Smooth muscle cell (in vitro differentiated cells): ENCODE results near the gene ERBB4. TPM values are rescaled to one million over a fixed set of nuclear protein-coding genes. Genes with fewer than 3 reads are reported as not detected.

Experiments
- DNase-seq: peaks from one replicate; lab custom pipeline; 2025; ENCODE audit not compliant: unreplicated experiment; lab: John Stamatoyannopoulos, UW
- H2AFZ ChIP-seq: fragments of 200-600 bp; sonication (generic); 2 replicates; pipeline ENCODE4 v1.6.0; 2016; ENCODE audit warnings: antibody characterized with exemption, low read depth, mild to moderate bottlenecking
- H3F3A ChIP-seq: fragments of 200-600 bp; sonication (generic); 2 replicates; pipeline ENCODE4 v1.6.0; 2017; ENCODE audit warnings: antibody characterized with exemption, low read depth
- H3K27ac ChIP-seq: fragments of 200-600 bp; sonication (generic); 2 replicates; pipeline ENCODE4 v1.5.1; 2016; ENCODE audit warnings: low read depth, mild to moderate bottlenecking
- H3K27me3 ChIP-seq: fragments of 200-600 bp; sonication (generic); 2 replicates; pipeline ENCODE4 v1.6.1; 2016; ENCODE audit warnings: low read depth, mild to moderate bottlenecking
- H3K36me3 ChIP-seq: fragments of 200-600 bp; sonication (generic); 2 replicates; pipeline ENCODE4 v1.5.1; 2016; ENCODE audit warnings: low read depth
- H3K4me1 ChIP-seq: fragments of 200-600 bp; sonication (generic); 2 replicates; pipeline ENCODE4 v1.5.1; 2016; ENCODE audit warnings: low read depth
- H3K4me2 ChIP-seq: fragments of 200-600 bp; sonication (generic); 2 replicates; pipeline ENCODE4 v1.6.0; 2016; ENCODE audit warnings: mild to moderate bottlenecking
- H3K4me3 ChIP-seq: fragments of 200-600 bp; sonication (generic); 2 replicates; pipeline ENCODE4 v1.5.1; 2016; ENCODE audit warnings: mild to moderate bottlenecking
- H3K79me2 ChIP-seq: fragments of 200-600 bp; sonication (generic); 2 replicates; pipeline ENCODE4 v1.6.0; 2016; ENCODE audit warnings: low read depth, mild to moderate bottlenecking
- H3K9ac ChIP-seq: fragments of 200-600 bp; sonication (generic); 2 replicates; pipeline ENCODE4 v1.6.0; 2016; ENCODE audit warnings: low read depth
- H3K9me3 ChIP-seq: fragments of 200-600 bp; sonication (generic); replicated peaks from 2 replicates; pipeline ENCODE4 v1.5.1; 2016; ENCODE audit warnings: low read depth
- H4K20me1 ChIP-seq: fragments of 200-600 bp; sonication (generic); 2 replicates; pipeline ENCODE4 v1.6.0; 2016; ENCODE audit warnings: low read depth
- CTCF ChIP-seq: fragments of 200-600 bp; sonication (generic); IDR thresholded peaks from 2 replicates; pipeline ENCODE4 v1.5.1; 2017; ENCODE audit warnings: borderline replicate concordance, mild to moderate bottlenecking, antibody characterized with exemption; ENCODE audit not compliant: insufficient read depth, poor library complexity, severe bottlenecking
- WGBS: methylation state at CpG from one replicate; pipeline ENCODE4 v1.1.7; 2016; ENCODE audit warnings: low lambda C conversion rate; 5-methylcytosine and 5-hydroxymethylcytosine counted together
- polyA plus RNA-seq: library from polyadenylated mRNA; unstranded; fragments of >200 nt; fragmentation: Nextera tagmentation; extraction: Ambion mirVana; gene quantifications from 2 replicates; pipeline ENCODE4 v1.2.1, GENCODE V29; 2016
- total RNA-seq: library from RNA; depleted of rRNA; stranded (reverse); fragments of >200 nt; gene quantifications from 2 replicates; pipeline ENCODE4 v1.2.3, GENCODE V29; 2014

Gene ERBB4
- total and polyA plus RNA-seq, 2 experiments from 2014 or later = 0.67 TPM; not detected in 1

DNA sequence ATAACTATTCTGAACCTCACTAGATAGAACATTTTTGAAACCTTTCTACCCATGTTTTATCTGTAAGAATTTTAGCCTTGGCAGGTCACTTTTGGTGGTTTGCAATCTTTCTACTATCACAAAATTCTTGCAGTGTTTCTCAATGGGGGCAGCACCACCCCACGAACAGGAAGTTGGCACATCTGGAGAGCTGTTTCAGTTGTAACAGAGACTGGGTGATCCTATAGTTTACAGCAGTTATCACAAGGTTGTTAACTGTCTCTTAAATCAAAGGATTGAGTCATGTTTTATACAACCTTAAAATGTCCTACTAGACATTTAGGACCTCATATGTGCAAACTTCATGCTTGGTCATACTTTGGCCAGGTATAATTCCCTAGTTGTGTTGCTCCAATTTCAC, 829.2 kb downstream of the ERBB4 start:
- no peak for DNase-seq
- 70% methylated on average over 1 of the region's 1 CpG for WGBS
- no peaks in the 10 kb centered on the region for H3K36me3 ChIP-seq
- H3F3A ChIP-seq = no peaks in the 10 kb centered on the region
- no peaks in the 10 kb centered on the region for H3K9me3 ChIP-seq
- H3K27me3 ChIP-seq = no peaks in the 10 kb centered on the region
- H3K9ac ChIP-seq = no peak overlapping the region
- no peak for TF ChIP-seq CTCF
- no peak overlapping the region for H3K27ac ChIP-seq
- H3K4me2 ChIP-seq = no peak overlapping the region
- H3K4me1 ChIP-seq = no peaks in the 10 kb centered on the region
- no peaks in the 10 kb centered on the region for H3K79me2 ChIP-seq
- H4K20me1 ChIP-seq = no peaks in the 10 kb centered on the region
- H2AFZ ChIP-seq = no peak overlapping the region
- no peak overlapping the region for H3K4me3 ChIP-seq

- H4K20me1 ChIP-seq = no peaks in the 10 kb centered on the region
- no peaks in the 10 kb centered on the region for H3K27me3 ChIP-seq
- WGBS = 85% methylated on average over 2 of the region's 2 CpGs
- no peak overlapping the region for H2AFZ ChIP-seq
- H3K79me2 ChIP-seq = no peaks in the 10 kb centered on the region
- no peak overlapping the region for H3K9ac ChIP-seq
- H3K27ac ChIP-seq = no peak overlapping the region
- H3K4me1 ChIP-seq = no peaks in the 10 kb centered on the region
- H3F3A ChIP-seq = no peaks in the 10 kb centered on the region
- no peaks in the 10 kb centered on the region for H3K9me3 ChIP-seq
- no peak for DNase-seq
- H3K4me2 ChIP-seq = no peak overlapping the region
- no peaks in the 10 kb centered on the region for H3K36me3 ChIP-seq
- TF ChIP-seq CTCF = no peak
- H3K4me3 ChIP-seq = no peak overlapping the region
These were observed 845.9 kb downstream of the ERBB4 start for GRCh38 chr2:211692689-211693088.

- DNase-seq = no peak
- Histone ChIP-seq H3K4me3 (no peak overlapping the region), H3K27me3 (no peaks in the 10 kb centered on the region), H3K9ac (no peak overlapping the region), H4K20me1 (no peaks in the 10 kb centered on the region), H2AFZ (no peak overlapping the region), H3K4me2 (no peak overlapping the region), H3K27ac (no peak overlapping the region), H3K9me3 (peaks cover 3% of the 10 kb centered on the region), H3K79me2 (no peaks in the 10 kb centered on the region), H3F3A (no peaks in the 10 kb centered on the region), H3K4me1 (no peaks in the 10 kb centered on the region), H3K36me3 (no peaks in the 10 kb centered on the region)
- WGBS = 71% methylated on average over 1 of the region's 1 CpG
- TF ChIP-seq CTCF = no peak
These were observed 847.9 kb downstream of the ERBB4 start for GRCh38 chr2:211690736-211691135.

DNA sequence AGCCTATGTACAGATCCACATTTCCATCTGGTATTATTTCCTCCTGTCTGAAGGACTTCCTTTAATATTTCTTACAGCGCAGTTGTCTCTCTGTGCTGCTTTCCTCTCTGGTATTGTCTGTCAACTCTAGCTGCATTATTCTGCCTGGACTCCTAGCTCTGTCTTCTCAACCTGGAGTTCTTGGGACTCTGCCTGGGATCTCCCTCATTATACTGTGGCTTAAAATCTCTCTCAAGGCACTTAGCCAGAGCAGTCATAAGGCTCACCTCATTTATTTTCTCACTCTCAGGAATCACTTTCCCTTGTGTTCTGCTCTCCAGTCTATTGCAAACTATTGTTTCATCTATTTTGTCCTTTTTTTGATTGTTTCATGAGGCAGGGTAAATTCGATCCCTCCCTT, 850.4 kb downstream of the ERBB4 start:
- no peaks in the 10 kb centered on the region for H3K79me2 ChIP-seq
- no peak overlapping the region for H3K4me3 ChIP-seq
- DNase-seq = no peak
- H4K20me1 ChIP-seq = no peaks in the 10 kb centered on the region
- WGBS = 87% methylated on average over 2 of the region's 2 CpGs
- H3K9me3 ChIP-seq = peaks cover 6% of the 10 kb centered on the region
- H3F3A ChIP-seq = no peaks in the 10 kb centered on the region
- H3K4me2 ChIP-seq = no peak overlapping the region
- no peak for TF ChIP-seq CTCF
- no peaks in the 10 kb centered on the region for H3K27me3 ChIP-seq
- no peak overlapping the region for H3K27ac ChIP-seq
- no peak overlapping the region for H2AFZ ChIP-seq
- H3K9ac ChIP-seq = no peak overlapping the region
- no peaks in the 10 kb centered on the region for H3K36me3 ChIP-seq
- no peaks in the 10 kb centered on the region for H3K4me1 ChIP-seq
